Chondrocyte (in vitro differentiated cells): ENCODE results near the gene PTGES2. TPM values are rescaled to one million over a fixed set of nuclear protein-coding genes. Genes with fewer than 3 reads are reported as not detected.
A peak's percentile ranks its signal among the peaks of the same experiment; 100 is the strongest.

Source experiments
- DNase-seq: peaks from one replicate; pipeline ENCODE4 v3.0.0; 2021; ENCODE audit warnings: mixed read lengths, low spot score
- H3K27ac Mint-ChIP-seq: one replicate; pipeline ENCODE4 v1.8.0; 2021; ENCODE audit warnings: mild to moderate bottlenecking, moderate library complexity, mixed read lengths; ENCODE audit not compliant: unreplicated experiment
- H3K27me3 Mint-ChIP-seq: 2 replicates; pipeline ENCODE4 v1.8.0; 2021; ENCODE audit warnings: low read depth, mixed read lengths
- H3K36me3 Mint-ChIP-seq: 2 replicates; pipeline ENCODE4 v1.8.0; 2021; ENCODE audit warnings: low read depth, mixed read lengths
- H3K4me1 Mint-ChIP-seq: 2 replicates; pipeline ENCODE4 v1.8.0; 2021; ENCODE audit warnings: low read depth, mild to moderate bottlenecking, mixed read lengths
- H3K4me3 Mint-ChIP-seq: one replicate; pipeline ENCODE4 v1.8.0; 2021; ENCODE audit warnings: mild to moderate bottlenecking, moderate library complexity, mixed read lengths; ENCODE audit not compliant: unreplicated experiment
- H3K9me3 Mint-ChIP-seq: 2 replicates; pipeline ENCODE4 v1.8.0; 2021; ENCODE audit warnings: low read depth, mixed read lengths
- total RNA-seq: library from RNA; stranded (reverse); gene quantifications from 3 replicates; pipeline ENCODE4 v1.2.1, GENCODE V29; 2021
- TF ChIP-seq, protein P1 (sequence below): fragments of 200-600 bp; sonication (generic); IDR thresholded peaks from 2 replicates; pipeline ENCODE4 v1.5.0; 2021; ENCODE audit warnings: antibody characterized with exemption, mild to moderate bottlenecking, moderate library complexity

Gene PTGES2
- total RNA-seq, 1 donor from 2014 or later = 49.3 TPM

- Mint-ChIP-seq H3K4me1 (peaks cover 9% of the 10 kb centered on the region), H3K36me3 (peaks cover 36% of the 10 kb centered on the region), H3K9me3 (no peaks in the 10 kb centered on the region), H3K27me3 (no peaks in the 10 kb centered on the region), H3K27ac (no peak overlapping the region), H3K4me3 (no peak overlapping the region)
- no peak for DNase-seq
- TF ChIP-seq, protein P1, sequence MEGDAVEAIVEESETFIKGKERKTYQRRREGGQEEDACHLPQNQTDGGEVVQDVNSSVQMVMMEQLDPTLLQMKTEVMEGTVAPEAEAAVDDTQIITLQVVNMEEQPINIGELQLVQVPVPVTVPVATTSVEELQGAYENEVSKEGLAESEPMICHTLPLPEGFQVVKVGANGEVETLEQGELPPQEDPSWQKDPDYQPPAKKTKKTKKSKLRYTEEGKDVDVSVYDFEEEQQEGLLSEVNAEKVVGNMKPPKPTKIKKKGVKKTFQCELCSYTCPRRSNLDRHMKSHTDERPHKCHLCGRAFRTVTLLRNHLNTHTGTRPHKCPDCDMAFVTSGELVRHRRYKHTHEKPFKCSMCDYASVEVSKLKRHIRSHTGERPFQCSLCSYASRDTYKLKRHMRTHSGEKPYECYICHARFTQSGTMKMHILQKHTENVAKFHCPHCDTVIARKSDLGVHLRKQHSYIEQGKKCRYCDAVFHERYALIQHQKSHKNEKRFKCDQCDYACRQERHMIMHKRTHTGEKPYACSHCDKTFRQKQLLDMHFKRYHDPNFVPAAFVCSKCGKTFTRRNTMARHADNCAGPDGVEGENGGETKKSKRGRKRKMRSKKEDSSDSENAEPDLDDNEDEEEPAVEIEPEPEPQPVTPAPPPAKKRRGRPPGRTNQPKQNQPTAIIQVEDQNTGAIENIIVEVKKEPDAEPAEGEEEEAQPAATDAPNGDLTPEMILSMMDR = no peak
Measured at GRCh38 chr9:128106940-128107467, 20.5 kb downstream of the PTGES2 start.

- peaks cover 38% of the 10 kb centered on the region for H3K36me3 Mint-ChIP-seq
- H3K4me1 Mint-ChIP-seq = peaks cover 9% of the 10 kb centered on the region
- no peak for DNase-seq
- no peak overlapping the region for H3K27ac Mint-ChIP-seq
- H3K9me3 Mint-ChIP-seq = no peaks in the 10 kb centered on the region
- no peaks in the 10 kb centered on the region for H3K27me3 Mint-ChIP-seq
- H3K4me3 Mint-ChIP-seq = no peak overlapping the region
- TF ChIP-seq, protein P1 = no peak
Measured at GRCh38 chr9:128106181-128106939, 21.2 kb downstream of the PTGES2 start.

- Mint-ChIP-seq H3K4me3 (no peak overlapping the region), H3K27ac (no peak overlapping the region), H3K36me3 (peaks cover 43% of the 10 kb centered on the region), H3K4me1 (peaks cover 16% of the 10 kb centered on the region), H3K27me3 (no peaks in the 10 kb centered on the region), H3K9me3 (no peaks in the 10 kb centered on the region)
- DNase-seq = no peak
- TF ChIP-seq, protein P1 = no peak
Measured at GRCh38 chr9:128105538-128106175, 21.9 kb downstream of the PTGES2 start.

DNA sequence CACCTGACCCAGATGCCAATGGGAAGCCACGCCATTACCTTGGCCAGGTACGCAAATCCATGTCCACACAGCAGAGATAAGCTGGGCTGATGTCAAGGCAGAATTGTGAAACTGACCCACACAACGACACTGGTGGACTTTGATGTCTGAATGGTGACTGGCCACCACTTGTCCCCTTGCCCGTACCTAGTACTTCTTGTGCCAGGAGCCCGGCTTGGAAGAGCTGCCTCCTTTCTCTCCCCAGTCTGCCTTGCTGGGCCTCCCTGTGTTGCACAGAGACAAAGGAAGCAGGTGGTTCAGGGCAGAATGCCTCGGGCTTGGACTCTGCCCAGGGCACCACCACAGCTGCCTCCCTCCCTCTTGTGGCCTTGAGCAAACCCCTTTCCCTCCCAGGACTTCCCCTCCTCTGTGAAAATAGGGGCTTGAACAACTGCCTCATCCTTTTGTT is 23.3 kb downstream of the PTGES2 start:
- H3K27ac Mint-ChIP-seq = peak overlapping the region; percentile 65
- no peaks in the 10 kb centered on the region for H3K9me3 Mint-ChIP-seq
- peaks cover 41% of the 10 kb centered on the region for H3K36me3 Mint-ChIP-seq
- H3K4me1 Mint-ChIP-seq = peaks cover 31% of the 10 kb centered on the region
- DNase-seq = no peak
- TF ChIP-seq, protein P1 = no peak
- no peaks in the 10 kb centered on the region for H3K27me3 Mint-ChIP-seq
- no peak overlapping the region for H3K4me3 Mint-ChIP-seq

DNA sequence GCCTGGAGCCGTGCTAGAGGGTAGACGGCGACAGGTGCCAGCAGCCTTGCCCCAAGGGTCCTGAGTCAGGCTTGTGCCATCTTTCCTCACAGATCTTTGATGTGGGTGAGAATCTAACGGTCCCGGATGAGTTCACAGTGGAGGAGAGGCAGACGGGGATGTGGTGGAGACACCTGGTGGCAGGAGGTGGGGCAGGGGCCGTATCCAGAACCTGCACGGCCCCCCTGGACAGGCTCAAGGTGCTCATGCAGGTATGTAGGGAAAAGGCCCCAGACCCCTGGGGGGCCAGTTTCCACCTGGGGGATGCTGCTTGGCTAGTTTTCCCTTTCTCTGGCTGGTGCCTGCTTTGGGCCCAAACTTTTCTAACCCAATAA is 24.0 kb downstream of the PTGES2 start:
- Mint-ChIP-seq H3K27me3 (no peaks in the 10 kb centered on the region), H3K4me3 (no peak overlapping the region), H3K27ac (peak overlapping the region; percentile 51), H3K4me1 (peaks cover 37% of the 10 kb centered on the region), H3K9me3 (no peaks in the 10 kb centered on the region), H3K36me3 (peaks cover 41% of the 10 kb centered on the region)
- no peak for DNase-seq
- TF ChIP-seq, protein P1 = peak; percentile 52
